Measurements from ENCODE around the gene ACP4.
"Not testable (repeated sequence)": the region's sequence is repeated elsewhere in the genome, so short reads cannot be mapped to it uniquely, and the experiment has no call there.

Gene ACP4

DNA sequence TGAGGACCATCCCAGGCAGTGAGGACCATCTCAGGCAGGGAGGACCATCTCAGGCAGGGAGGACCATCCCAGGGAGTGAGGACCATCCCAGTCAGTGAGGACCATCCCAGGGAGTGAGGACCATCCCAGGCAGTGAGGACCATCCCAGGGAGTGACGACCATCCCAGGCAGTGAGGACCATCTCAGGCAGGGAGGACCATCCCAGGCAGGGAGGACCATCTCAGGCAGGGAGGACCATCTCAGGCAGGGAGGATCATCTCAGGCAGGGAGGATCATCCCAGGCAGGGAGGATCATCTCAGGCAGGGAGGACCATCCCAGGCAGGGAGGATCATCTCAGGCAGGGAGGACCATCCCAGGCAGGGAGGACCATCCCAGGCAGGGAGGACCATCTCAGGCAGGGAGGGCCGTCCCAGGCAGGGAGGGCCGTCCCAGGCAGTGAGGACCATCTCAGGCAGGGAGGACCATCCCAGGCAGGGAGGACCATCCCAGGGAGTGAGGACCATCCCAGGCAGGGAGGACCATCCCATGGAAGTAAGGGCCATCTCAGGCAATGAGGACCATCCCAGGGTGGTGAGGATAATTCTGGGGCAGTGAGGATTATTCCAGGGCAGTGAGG lies 21.5 kb downstream of the ACP4 start:
- H3K4me1 ChIP-seq (ENCODE audit: control insufficient read depth in 2 of 2, insufficient read depth in 2 of 2, low read length in 2 of 2); H3K9me3 ChIP-seq (ENCODE audit: control insufficient read depth in 2 of 2, low read length in 2 of 2); H3K9ac ChIP-seq (ENCODE audit: low read depth in 1 of 2, low read length in 2 of 2); H3K27me3 ChIP-seq (ENCODE audit: control insufficient read depth in 2 of 2, insufficient read depth in 2 of 2, low read length in 2 of 2); H3K27ac ChIP-seq (ENCODE audit: low read depth in 2 of 2, low read length in 2 of 2); H3K4me3 ChIP-seq (ENCODE audit: low read length in 2 of 2); H3K36me3 ChIP-seq (ENCODE audit: control insufficient read depth in 2 of 2, insufficient read depth in 2 of 2, low read length in 2 of 2): not testable (repeated sequence)

- no peak overlapping the region for H3K4me3 ChIP-seq (ENCODE audit: low read length in 2 of 2)
- H3K36me3 ChIP-seq (ENCODE audit: control insufficient read depth in 2 of 2, insufficient read depth in 2 of 2, low read length in 2 of 2): no peaks in the 10 kb centered on the region
- no peaks in the 10 kb centered on the region for H3K9me3 ChIP-seq (ENCODE audit: control insufficient read depth in 2 of 2, low read length in 2 of 2)
- H3K4me1 ChIP-seq (ENCODE audit: control insufficient read depth in 2 of 2, insufficient read depth in 2 of 2, low read length in 2 of 2): no peaks in the 10 kb centered on the region
- H3K27ac ChIP-seq (ENCODE audit: low read depth in 2 of 2, low read length in 2 of 2): no peak overlapping the region
- H3K9ac ChIP-seq (ENCODE audit: low read depth in 1 of 2, low read length in 2 of 2): no peak overlapping the region
- H3K27me3 ChIP-seq (ENCODE audit: control insufficient read depth in 2 of 2, insufficient read depth in 2 of 2, low read length in 2 of 2): no peaks in the 10 kb centered on the region
These were observed 22.3 kb downstream of the ACP4 start for GRCh38 chr19:50812474-50812873.

- no peaks in the 10 kb centered on the region for H3K9me3 ChIP-seq (ENCODE audit: control insufficient read depth in 2 of 2, low read length in 2 of 2)
These were observed 24.7 kb downstream of the ACP4 start for GRCh38 chr19:50814883-50815282.

DNA sequence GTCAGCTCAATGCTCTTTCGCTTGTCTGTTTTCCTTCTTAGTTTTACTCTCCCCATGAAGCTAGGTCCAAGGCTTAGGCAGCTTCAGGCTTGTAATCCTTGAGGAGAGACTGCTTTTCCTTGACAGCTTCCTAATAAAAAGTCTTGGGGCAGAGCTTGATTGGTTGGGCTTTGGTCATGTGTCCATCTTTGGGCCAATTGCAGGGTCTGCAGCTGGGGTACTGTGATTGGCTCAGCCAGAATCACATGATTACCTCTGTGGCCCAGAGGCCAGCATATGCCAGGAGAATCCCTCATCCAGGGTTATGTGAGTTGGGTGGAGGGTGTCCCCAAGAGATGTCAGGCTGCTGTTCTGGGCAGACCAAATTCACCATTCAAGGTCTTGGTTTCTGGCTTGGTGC lies 25.2 kb downstream of the ACP4 start:
- Histone ChIP-seq H3K4me1 (ENCODE audit: control insufficient read depth in 2 of 2, insufficient read depth in 2 of 2, low read length in 2 of 2) (peaks cover 12 to 19% of the 10 kb centered on the region in 2 donors), H3K27ac (ENCODE audit: low read depth in 2 of 2, low read length in 2 of 2) (peak overlapping the region in 1 of 2 donors; percentile 7), H3K4me3 (ENCODE audit: low read length in 2 of 2) (no peak overlapping the region), H3K9me3 (ENCODE audit: control insufficient read depth in 2 of 2, low read length in 2 of 2) (no peaks in the 10 kb centered on the region), H3K36me3 (ENCODE audit: control insufficient read depth in 2 of 2, insufficient read depth in 2 of 2, low read length in 2 of 2) (no peaks in the 10 kb centered on the region), H3K9ac (ENCODE audit: low read depth in 1 of 2, low read length in 2 of 2) (no peak overlapping the region), H3K27me3 (ENCODE audit: control insufficient read depth in 2 of 2, insufficient read depth in 2 of 2, low read length in 2 of 2) (peaks cover 8 to 12% of the 10 kb centered on the region in 2 donors)

More at GRCh38 chr19:50814883-50815282, 24.7 kb downstream of the ACP4 start:
- H3K36me3 ChIP-seq (ENCODE audit: control insufficient read depth in 2 of 2, insufficient read depth in 2 of 2, low read length in 2 of 2): no peaks in the 10 kb centered on the region
- peaks cover 12 to 15% of the 10 kb centered on the region in 2 donors for H3K4me1 ChIP-seq (ENCODE audit: control insufficient read depth in 2 of 2, insufficient read depth in 2 of 2, low read length in 2 of 2)
- no peak overlapping the region for H3K9ac ChIP-seq (ENCODE audit: low read depth in 1 of 2, low read length in 2 of 2)
- H3K27ac ChIP-seq (ENCODE audit: low read depth in 2 of 2, low read length in 2 of 2): no peak overlapping the region
- H3K4me3 ChIP-seq (ENCODE audit: low read length in 2 of 2): no peak overlapping the region
- peaks cover 5 to 10% of the 10 kb centered on the region in 2 donors for H3K27me3 ChIP-seq (ENCODE audit: control insufficient read depth in 2 of 2, insufficient read depth in 2 of 2, low read length in 2 of 2)

GRCh38 chr19:50817941-50818858 lies 28.0 kb downstream of the ACP4 start:
- Histone ChIP-seq H3K9ac (ENCODE audit: low read depth in 1 of 2, low read length in 2 of 2) (peak overlapping the region in 1 of 2 donors; percentile 79), H3K27ac (ENCODE audit: low read depth in 2 of 2, low read length in 2 of 2) (peak overlapping the region; percentile 80 to 89), H3K27me3 (ENCODE audit: control insufficient read depth in 2 of 2, insufficient read depth in 2 of 2, low read length in 2 of 2) (peaks cover 8 to 12% of the 10 kb centered on the region in 2 donors), H3K9me3 (ENCODE audit: control insufficient read depth in 2 of 2, low read length in 2 of 2) (no peaks in the 10 kb centered on the region), H3K4me1 (ENCODE audit: control insufficient read depth in 2 of 2, insufficient read depth in 2 of 2, low read length in 2 of 2) (peaks cover 24 to 43% of the 10 kb centered on the region in 2 donors), H3K4me3 (ENCODE audit: low read length in 2 of 2) (peak overlapping the region; percentile 63 to 70), H3K36me3 (ENCODE audit: control insufficient read depth in 2 of 2, insufficient read depth in 2 of 2, low read length in 2 of 2) (no peaks in the 10 kb centered on the region)

- H3K4me1 ChIP-seq (ENCODE audit: control insufficient read depth in 2 of 2, insufficient read depth in 2 of 2, low read length in 2 of 2): peaks cover 24 to 50% of the 10 kb centered on the region in 2 donors
- no peaks in the 10 kb centered on the region for H3K36me3 ChIP-seq (ENCODE audit: control insufficient read depth in 2 of 2, insufficient read depth in 2 of 2, low read length in 2 of 2)
- H3K27ac ChIP-seq (ENCODE audit: low read depth in 2 of 2, low read length in 2 of 2): peak overlapping the region; percentile 80 to 89
- H3K27me3 ChIP-seq (ENCODE audit: control insufficient read depth in 2 of 2, insufficient read depth in 2 of 2, low read length in 2 of 2): peaks cover 8 to 12% of the 10 kb centered on the region in 2 donors
- H3K4me3 ChIP-seq (ENCODE audit: low read length in 2 of 2): peak overlapping the region; percentile 63 to 70
- no peaks in the 10 kb centered on the region for H3K9me3 ChIP-seq (ENCODE audit: control insufficient read depth in 2 of 2, low read length in 2 of 2)
- H3K9ac ChIP-seq (ENCODE audit: low read depth in 1 of 2, low read length in 2 of 2): peak overlapping the region; percentile 14 to 79
These were observed 28.8 kb downstream of the ACP4 start for GRCh38 chr19:50818859-50819472.

- Histone ChIP-seq H3K27ac (ENCODE audit: low read depth in 2 of 2, low read length in 2 of 2) (peak overlapping the region; percentile 80 to 89), H3K4me3 (ENCODE audit: low read length in 2 of 2) (peak overlapping the region; percentile 63 to 70), H3K9ac (ENCODE audit: low read depth in 1 of 2, low read length in 2 of 2) (peak overlapping the region in 1 of 2 donors; percentile 79), H3K4me1 (ENCODE audit: control insufficient read depth in 2 of 2, insufficient read depth in 2 of 2, low read length in 2 of 2) (peaks cover 24 to 55% of the 10 kb centered on the region in 2 donors), H3K36me3 (ENCODE audit: control insufficient read depth in 2 of 2, insufficient read depth in 2 of 2, low read length in 2 of 2) (no peaks in the 10 kb centered on the region), H3K9me3 (ENCODE audit: control insufficient read depth in 2 of 2, low read length in 2 of 2) (no peaks in the 10 kb centered on the region), H3K27me3 (ENCODE audit: control insufficient read depth in 2 of 2, insufficient read depth in 2 of 2, low read length in 2 of 2) (peaks cover 8 to 12% of the 10 kb centered on the region in 2 donors)
These were observed 29.4 kb downstream of the ACP4 start for GRCh38 chr19:50819636-50820035.

DNA sequence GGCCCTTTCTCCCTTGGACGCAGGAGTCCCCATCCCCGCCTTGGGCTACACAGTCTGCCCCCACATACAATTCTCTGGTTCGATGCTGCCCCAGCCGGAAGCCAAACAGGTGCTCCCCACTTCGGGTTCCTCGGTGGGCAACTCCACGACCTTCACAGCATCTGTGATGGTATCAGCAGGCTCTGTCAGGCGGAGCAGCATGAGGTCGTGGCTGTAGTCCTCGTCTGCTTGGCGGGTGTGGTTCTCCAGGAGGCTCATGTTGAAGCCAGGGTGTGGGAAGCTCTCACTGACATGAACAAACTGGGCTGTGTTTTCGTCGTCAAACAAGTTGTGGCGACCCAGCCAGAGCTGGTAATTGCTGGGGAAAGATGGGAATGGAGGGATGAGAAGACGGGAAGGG lies 29.9 kb downstream of the ACP4 start:
- H3K9ac ChIP-seq (ENCODE audit: low read depth in 1 of 2, low read length in 2 of 2): peak overlapping the region in 1 of 2 donors; percentile 79
- peak overlapping the region; percentile 63 to 70 for H3K4me3 ChIP-seq (ENCODE audit: low read length in 2 of 2)
- H3K9me3 ChIP-seq (ENCODE audit: control insufficient read depth in 2 of 2, low read length in 2 of 2): no peaks in the 10 kb centered on the region
- peaks cover 8 to 12% of the 10 kb centered on the region in 2 donors for H3K27me3 ChIP-seq (ENCODE audit: control insufficient read depth in 2 of 2, insufficient read depth in 2 of 2, low read length in 2 of 2)
- peak overlapping the region; percentile 80 to 89 for H3K27ac ChIP-seq (ENCODE audit: low read depth in 2 of 2, low read length in 2 of 2)
- H3K36me3 ChIP-seq (ENCODE audit: control insufficient read depth in 2 of 2, insufficient read depth in 2 of 2, low read length in 2 of 2): no peaks in the 10 kb centered on the region
- peaks cover 24 to 55% of the 10 kb centered on the region in 2 donors for H3K4me1 ChIP-seq (ENCODE audit: control insufficient read depth in 2 of 2, insufficient read depth in 2 of 2, low read length in 2 of 2)

DNA sequence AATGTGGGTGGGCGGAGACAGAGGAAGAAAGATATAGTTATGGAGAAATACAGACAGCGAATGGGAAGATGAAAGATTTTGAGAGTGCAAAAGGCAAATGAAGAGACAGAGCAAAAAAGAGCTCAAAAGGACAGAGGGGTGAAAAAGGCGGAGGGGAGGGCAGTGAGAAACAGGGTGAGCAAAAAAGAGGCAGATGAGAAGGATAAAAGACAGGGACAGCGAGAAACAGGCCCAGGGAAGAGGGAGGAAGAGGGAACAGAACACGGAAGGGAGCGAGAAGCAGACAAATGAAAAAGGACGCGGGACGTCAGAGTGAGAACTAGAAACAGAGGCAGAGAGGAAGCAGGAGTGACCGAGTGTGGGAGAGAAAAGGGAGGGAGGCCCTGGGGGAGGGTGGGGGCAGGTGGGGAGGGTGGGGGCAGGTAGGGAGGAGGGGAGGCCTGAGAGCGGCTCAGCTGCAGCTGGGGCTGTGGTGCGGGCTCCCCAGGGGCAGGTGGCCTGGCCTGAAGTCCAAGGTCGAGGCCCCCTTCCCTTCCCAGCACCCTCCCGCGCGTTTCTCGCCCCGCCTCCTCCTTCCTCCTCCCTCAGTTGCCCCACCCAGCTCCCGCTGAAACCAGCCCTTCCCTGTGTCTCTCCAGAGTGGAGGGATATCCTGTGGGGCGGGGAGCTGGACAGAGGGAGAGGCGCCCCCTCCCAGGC lies 30.5 kb downstream of the ACP4 start:
- peak overlapping the region; percentile 63 to 70 for H3K4me3 ChIP-seq (ENCODE audit: low read length in 2 of 2)
- H3K27me3 ChIP-seq (ENCODE audit: control insufficient read depth in 2 of 2, insufficient read depth in 2 of 2, low read length in 2 of 2): peaks cover 8 to 12% of the 10 kb centered on the region in 2 donors

More for the DNA sequence above, 30.5 kb downstream of the ACP4 start:
- Histone ChIP-seq H3K4me1 (ENCODE audit: control insufficient read depth in 2 of 2, insufficient read depth in 2 of 2, low read length in 2 of 2) (peaks cover 24 to 55% of the 10 kb centered on the region in 2 donors), H3K27ac (ENCODE audit: low read depth in 2 of 2, low read length in 2 of 2) (peak overlapping the region; percentile 80 to 89), H3K9me3 (ENCODE audit: control insufficient read depth in 2 of 2, low read length in 2 of 2) (no peaks in the 10 kb centered on the region), H3K9ac (ENCODE audit: low read depth in 1 of 2, low read length in 2 of 2) (peak overlapping the region; percentile 68 to 79), H3K36me3 (ENCODE audit: control insufficient read depth in 2 of 2, insufficient read depth in 2 of 2, low read length in 2 of 2) (no peaks in the 10 kb centered on the region)

Measured in mucosa of rectum (tissue), 2 donors.